ENCODE results near the gene TMEM131. TPM values are rescaled to one million over a fixed set of nuclear protein-coding genes. Genes with fewer than 3 reads are reported as not detected.

Gene TMEM131
- total RNA-seq, 1 donor = 45.1 TPM

GRCh38 chr2:97819754-97820153, 176.0 kb downstream of the TMEM131 start:
- no peak overlapping the region for H3K4me3 ChIP-seq (ENCODE audit: low read depth, low read length)
- TF ChIP-seq CTCF (IDR thresholded peaks at IDR 0.05; ENCODE audit: insufficient read depth, low read length) = no peak
- DNase-seq (ENCODE audit: low read depth) = no peak

GRCh38 chr2:97816411-97816810, 179.3 kb downstream of the TMEM131 start:
- no peak for DNase-seq (ENCODE audit: low read depth)
- TF ChIP-seq CTCF (IDR thresholded peaks at IDR 0.05; ENCODE audit: insufficient read depth, low read length) = no peak
- no peak overlapping the region for H3K4me3 ChIP-seq (ENCODE audit: low read depth, low read length)

GRCh38 chr2:97812931-97813330, 182.8 kb downstream of the TMEM131 start:
- no peak for TF ChIP-seq CTCF (IDR thresholded peaks at IDR 0.05; ENCODE audit: insufficient read depth, low read length)
- H3K4me3 ChIP-seq (ENCODE audit: low read depth, low read length) = no peak overlapping the region
- no peak for DNase-seq (ENCODE audit: low read depth)

GRCh38 chr2:97808816-97809215, 186.9 kb downstream of the TMEM131 start:
- no peak overlapping the region for H3K4me3 ChIP-seq (ENCODE audit: low read depth, low read length)
- DNase-seq (ENCODE audit: low read depth) = no peak
- TF ChIP-seq CTCF (IDR thresholded peaks at IDR 0.05; ENCODE audit: insufficient read depth, low read length) = no peak

GRCh38 chr2:97806738-97807618, 188.8 kb downstream of the TMEM131 start:
- H3K4me3 ChIP-seq (ENCODE audit: low read depth, low read length) = no peak overlapping the region
- TF ChIP-seq CTCF (IDR thresholded peaks at IDR 0.05; ENCODE audit: insufficient read depth, low read length) = peak; percentile 97
- peak; percentile 78 for DNase-seq (ENCODE audit: low read depth)

GRCh38 chr2:97805776-97806175, 190.0 kb downstream of the TMEM131 start:
- no peak for DNase-seq (ENCODE audit: low read depth)
- no peak overlapping the region for H3K4me3 ChIP-seq (ENCODE audit: low read depth, low read length)
- TF ChIP-seq CTCF (IDR thresholded peaks at IDR 0.05; ENCODE audit: insufficient read depth, low read length) = no peak
